Activated CD8-positive, alpha-beta memory T cell treated with anti-CD3 and anti-CD28 coated beads, Interleukin-2, amount 50 U/mL, for 1 hour (primary cell): ENCODE measurements around the gene ZBTB20.

Experiments used
- DNase-seq: peaks from one replicate; pipeline ENCODE4 v3.0.0-alpha.2; 2020; ENCODE audit errors: extremely low read depth

Gene ZBTB20

GRCh38 chr3:115089481-115089880 is 57.6 kb downstream of the ZBTB20 start:
- no peak for DNase-seq

- DNase-seq = no peak
Measured at GRCh38 chr3:115087512-115087911, 59.6 kb downstream of the ZBTB20 start.

DNA sequence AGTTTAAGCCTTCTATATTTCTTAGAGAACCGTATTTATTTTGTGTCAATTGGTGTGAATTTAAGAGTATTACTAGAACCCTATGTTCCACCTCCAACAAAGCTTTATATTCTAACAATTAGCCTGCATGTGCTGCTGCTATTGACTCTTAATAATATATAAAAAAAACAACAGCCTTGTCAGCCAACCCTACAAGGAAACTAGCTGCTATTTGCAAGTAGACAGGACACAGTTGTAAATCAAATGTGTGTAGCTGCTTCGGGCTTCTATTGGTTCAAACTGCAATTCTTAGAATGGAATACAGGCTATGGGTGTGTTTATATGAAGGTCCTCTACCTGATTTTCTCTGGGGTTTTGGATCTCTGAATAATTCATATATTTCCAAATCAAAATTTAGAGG is 60.7 kb downstream of the ZBTB20 start:
- DNase-seq = no peak

- DNase-seq = no peak
Measured at GRCh38 chr3:115085197-115085865, 61.8 kb downstream of the ZBTB20 start.

DNA sequence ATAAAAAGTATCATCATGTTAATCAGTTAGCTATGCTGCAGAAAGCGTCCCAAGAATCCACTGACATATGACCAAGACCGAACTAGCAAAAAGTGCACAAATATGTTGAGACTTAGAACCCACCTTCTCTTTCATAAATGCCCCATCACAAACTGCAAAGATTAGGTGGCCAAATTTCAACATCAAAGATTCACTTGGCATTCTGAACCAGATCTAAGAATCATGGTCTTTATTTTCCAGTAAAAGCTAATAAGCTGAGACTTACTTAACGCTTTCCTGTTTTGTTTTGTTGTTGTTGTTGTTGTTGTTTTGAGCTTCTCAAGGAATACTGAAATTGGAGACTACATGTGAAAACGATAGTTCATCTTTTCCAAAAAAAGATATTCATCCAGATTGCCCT is 62.4 kb downstream of the ZBTB20 start:
- DNase-seq = no peak

- DNase-seq = no peak
Measured at GRCh38 chr3:115082260-115082659, 64.8 kb downstream of the ZBTB20 start.

DNA sequence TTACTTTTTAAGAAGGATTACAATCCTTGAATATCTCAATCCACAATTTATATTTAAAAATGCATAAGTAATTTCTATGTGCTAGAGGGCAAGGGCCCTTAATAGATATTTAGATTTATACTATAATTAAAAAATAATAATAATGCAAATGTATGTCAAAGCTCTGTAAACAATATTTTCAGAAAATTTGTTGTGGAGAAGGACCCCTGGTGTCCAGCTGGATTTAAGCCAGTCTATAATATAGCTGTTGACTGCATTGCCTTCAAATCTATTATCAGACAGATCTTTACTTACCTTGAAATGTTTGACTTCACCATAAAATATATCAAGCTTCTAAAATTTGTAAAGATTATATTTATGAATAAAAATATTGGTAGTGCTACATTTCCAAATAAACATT is 65.6 kb downstream of the ZBTB20 start:
- DNase-seq = no peak

DNA sequence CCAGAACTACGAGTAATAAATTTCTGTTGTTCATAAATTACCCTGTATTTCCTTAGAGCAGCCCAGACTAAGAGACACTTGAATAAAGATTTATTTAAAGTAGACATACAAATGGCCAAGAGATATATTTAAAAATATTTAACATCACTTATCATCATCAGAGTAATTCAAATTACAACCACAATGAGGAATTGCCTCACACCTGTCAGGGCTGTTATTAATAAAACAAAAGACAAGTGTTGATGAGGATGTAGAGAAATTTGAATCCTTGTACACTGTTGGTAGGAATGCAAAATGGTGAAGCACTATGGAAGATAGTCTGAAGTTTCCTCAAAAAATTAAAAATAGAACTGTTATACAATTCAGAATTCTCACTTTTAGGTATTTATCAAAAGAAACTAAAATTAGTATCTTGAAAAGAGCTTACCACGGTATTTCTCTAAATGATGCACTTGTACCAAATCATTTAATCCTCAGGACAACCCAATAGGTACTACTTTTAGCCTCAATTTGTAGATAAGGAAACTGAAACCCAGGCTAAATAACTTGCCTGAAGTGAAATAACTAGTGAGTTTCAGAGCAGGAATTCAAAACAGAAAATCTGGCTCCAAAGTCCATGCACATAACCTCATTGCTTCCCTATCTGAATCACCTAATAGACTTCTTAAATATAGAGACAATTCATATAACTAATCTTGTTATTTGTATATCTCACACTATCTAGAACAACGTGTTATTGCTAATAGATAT is 69.4 kb downstream of the ZBTB20 start:
- no peak for DNase-seq

DNA sequence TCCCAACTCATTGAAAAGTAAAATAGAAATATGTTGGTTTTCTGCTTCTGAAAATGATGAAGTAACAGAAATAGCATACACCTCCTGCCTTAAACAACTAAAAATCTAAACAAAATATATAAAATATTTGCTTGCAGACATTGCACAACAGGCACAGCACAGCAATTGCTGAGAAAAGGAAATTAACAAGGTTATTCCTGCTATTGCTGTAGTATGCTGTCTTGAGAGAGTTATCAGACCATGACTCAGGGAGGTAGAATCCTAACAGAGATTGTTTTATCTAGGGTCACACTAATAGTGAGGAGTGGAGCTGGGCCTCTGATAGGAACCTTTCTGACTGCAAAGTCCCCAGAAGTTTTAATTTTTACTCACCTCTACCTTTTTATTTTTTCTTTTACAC is 72.6 kb downstream of the ZBTB20 start:
- DNase-seq = no peak

- DNase-seq = no peak
Measured at GRCh38 chr3:115072265-115073021, 74.6 kb downstream of the ZBTB20 start.

- no peak for DNase-seq
Measured at GRCh38 chr3:115071601-115072000, 75.5 kb downstream of the ZBTB20 start.

DNA sequence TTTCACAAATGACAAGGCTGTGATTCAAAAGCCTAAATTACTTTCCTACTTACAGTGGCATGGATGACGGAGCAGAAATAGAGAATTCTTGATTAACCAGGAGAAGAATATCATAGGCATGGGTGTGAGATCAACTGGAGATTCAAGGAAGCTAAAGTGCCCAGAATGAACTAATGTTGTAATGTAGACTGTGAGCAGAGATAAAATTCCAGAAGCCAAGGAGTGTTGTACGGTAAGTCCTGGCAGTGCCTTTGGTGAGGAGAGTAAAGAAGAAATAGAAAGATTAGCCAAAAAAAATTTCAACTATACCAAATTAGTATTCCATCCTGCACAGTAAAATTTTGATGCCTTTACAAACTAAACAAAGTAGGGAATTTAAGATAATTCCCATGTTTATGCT is 75.9 kb downstream of the ZBTB20 start:
- no peak for DNase-seq

DNA sequence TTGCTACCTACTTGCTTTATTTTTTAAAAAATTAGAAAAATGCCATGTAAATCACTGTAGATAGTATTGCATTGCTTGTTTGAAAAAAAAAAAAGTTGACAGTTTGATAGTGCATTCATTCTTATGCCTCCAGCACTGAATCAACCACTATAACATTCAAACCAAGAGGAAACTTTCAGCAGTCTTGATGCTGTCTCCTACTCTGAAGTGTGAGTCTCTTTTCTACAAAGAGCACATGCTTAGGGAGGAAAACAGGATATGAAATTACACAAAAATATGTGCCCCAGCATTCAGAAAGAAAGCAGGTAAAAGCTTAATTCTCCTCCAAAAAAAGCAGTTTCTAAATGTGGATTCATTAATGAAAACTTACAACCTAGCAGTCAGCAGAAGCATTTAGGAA is 78.3 kb downstream of the ZBTB20 start:
- no peak for DNase-seq

- no peak for DNase-seq
Measured at GRCh38 chr3:115062412-115062956, 84.6 kb downstream of the ZBTB20 start.

DNA sequence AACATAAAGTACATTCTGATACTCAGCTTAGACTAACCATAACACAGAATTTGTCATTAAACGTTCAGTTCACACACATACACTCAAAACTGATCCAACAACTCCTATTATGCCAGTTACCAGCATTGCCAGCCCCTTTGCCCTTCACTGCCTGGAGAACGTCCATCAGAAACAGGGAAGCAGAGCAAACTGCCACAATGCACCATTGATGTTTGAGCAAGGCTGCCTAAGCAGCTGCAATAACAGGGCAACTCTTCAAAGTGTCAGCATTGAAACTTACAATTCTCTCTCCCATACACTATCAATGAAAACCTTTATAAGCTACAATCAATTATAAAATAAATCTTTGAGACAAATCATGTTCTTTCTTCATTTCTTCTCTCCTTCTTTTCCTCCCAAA is 85.1 kb downstream of the ZBTB20 start:
- no peak for DNase-seq

- no peak for DNase-seq
Measured at GRCh38 chr3:115052906-115053305, 94.2 kb downstream of the ZBTB20 start.

GRCh38 chr3:115042351-115042750 is 104.7 kb downstream of the ZBTB20 start:
- no peak for DNase-seq

GRCh38 chr3:115040673-115041286 is 106.3 kb downstream of the ZBTB20 start:
- DNase-seq = peak; percentile 1

DNA sequence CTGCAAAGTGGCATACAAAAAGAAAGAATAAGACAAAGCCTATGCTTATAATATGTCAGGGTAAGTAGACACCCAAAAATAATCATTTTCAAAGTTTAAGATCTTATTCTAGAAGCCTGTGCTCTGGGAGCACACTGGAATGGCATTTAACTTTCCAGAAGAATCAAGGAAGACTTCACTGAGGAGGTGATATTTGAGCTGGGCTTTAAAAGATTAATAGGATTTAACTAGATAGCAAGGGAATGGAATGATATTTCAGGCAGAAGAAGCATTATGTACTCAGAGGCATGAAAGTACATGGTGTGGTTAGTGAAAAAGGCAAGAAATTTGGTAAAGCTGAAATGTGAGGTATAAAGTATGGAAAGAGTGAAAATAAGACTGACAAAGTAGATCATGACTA is 106.8 kb downstream of the ZBTB20 start:
- DNase-seq = no peak

- DNase-seq = no peak
Measured at GRCh38 chr3:115038817-115039216, 108.3 kb downstream of the ZBTB20 start.

DNA sequence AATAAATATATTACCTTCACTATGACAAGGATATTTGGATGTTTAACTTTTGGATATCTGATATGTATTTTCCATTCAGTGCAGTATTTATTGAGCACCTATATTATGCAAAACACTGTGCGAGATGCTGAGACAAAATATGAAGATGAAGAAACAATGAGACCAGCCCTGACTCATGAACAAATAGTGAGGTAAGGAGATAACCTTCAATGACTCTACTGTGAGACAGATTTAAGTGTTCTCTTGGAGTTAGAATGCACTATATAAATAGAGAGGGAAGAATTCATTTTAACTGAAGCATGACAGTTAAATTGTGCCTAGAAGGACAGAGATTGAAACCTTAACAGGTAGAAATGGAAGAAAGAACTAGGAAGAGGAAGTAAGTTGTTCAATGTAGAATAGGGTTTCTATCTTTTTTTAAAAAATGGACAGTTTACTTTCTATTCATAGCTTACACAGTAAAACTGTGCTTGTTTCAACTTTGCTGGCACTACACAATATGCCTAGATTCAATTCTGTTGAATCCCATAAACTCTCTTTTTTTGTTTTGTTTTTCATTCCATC is 124.2 kb downstream of the ZBTB20 start:
- DNase-seq = no peak

- DNase-seq = no peak
Measured at GRCh38 chr3:115022199-115022598, 124.9 kb downstream of the ZBTB20 start.
